ENCODE data around the gene MAPK10. TPM values are rescaled to one million over a fixed set of nuclear protein-coding genes. Genes with fewer than 3 reads are reported as not detected.

MAPK10 gene
- total and polyA plus RNA-seq, 2 of the 8 experiments (the other 6 are each of a cell fraction or from before 2014, with no cell fraction given) = 2.5 to 3.1 TPM

GRCh38 chr4:86091201-86091600 is 268.7 kb downstream of the MAPK10 start:
- FAIRE-seq = no peak
- CTCF ChIA-PET (ENCODE audit: partially characterized antibody) = no interaction called here
- TF ChIP-seq RAD21 (IDR thresholded peaks at IDR 0.05 in 1 of 2, conservative IDR thresholded peaks at IDR 0.05 in 1 of 2; ENCODE audit: low read depth in 2 of 2, low read length in 2 of 2) (no peak), SIN3A (conservative IDR thresholded peaks at IDR 0.05 in 1 of 2, IDR thresholded peaks at IDR 0.05 in 1 of 2; ENCODE audit: low read depth in 1 of 2, low read length in 2 of 2) (no peak), CHD2 (IDR thresholded peaks at IDR 0.05; ENCODE audit: low read length) (no peak), SIRT6 (IDR thresholded peaks at IDR 0.05; ENCODE audit: low read length) (no peak), EZH2 (IDR thresholded peaks at IDR 0.05; ENCODE audit: low read depth, low read length, severe bottlenecking) (no peak), RNF2 (IDR thresholded peaks at IDR 0.05; ENCODE audit: borderline replicate concordance, low read depth, low read length, missing control alignments, poor library complexity, severe bottlenecking) (no peak), SAP30 (IDR thresholded peaks at IDR 0.05; ENCODE audit: insufficient read depth, insufficient replicate concordance, low read length) (no peak), FOSL1 (IDR thresholded peaks at IDR 0.05; ENCODE audit: insufficient read depth, low read depth, low read length) (no peak), SP1 (IDR thresholded peaks at IDR 0.05; ENCODE audit: low read depth, low read length) (no peak)
- TF ChIP-seq, protein P1, sequence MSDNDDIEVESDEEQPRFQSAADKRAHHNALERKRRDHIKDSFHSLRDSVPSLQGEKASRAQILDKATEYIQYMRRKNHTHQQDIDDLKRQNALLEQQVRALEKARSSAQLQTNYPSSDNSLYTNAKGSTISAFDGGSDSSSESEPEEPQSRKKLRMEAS (IDR thresholded peaks at IDR 0.05) = no peak

More at GRCh38 chr4:86091201-86091600, 268.7 kb downstream of the MAPK10 start:
- H3K23me2 ChIP-seq (ENCODE audit: low read depth, low read length) = no peaks in the 10 kb centered on the region
- H3K9me3 ChIP-seq (ENCODE audit: insufficient read depth in 2 of 2, low read depth in 1 of 2, low read length in 1 of 2) = no peaks in the 10 kb centered on the region
- H2BK20ac ChIP-seq (ENCODE audit: low read length) = no peak overlapping the region
- no peak overlapping the region for H3K4me2 ChIP-seq (ENCODE audit: insufficient read depth in 1 of 2, low read depth in 2 of 2, low read length in 2 of 2)
- peaks cover 0 to 3% (median 1%) of the 10 kb centered on the region in 4 experiments; a peak in 2 of 7 replicates for H3K4me1 ChIP-seq (replicated peaks in 1 of 4; ENCODE audit: control insufficient read depth in 3 of 4, insufficient read depth in 4 of 4, low read length in 3 of 4)
- no peaks in the 10 kb centered on the region for H3K36me3 ChIP-seq (ENCODE audit: control insufficient read depth in 2 of 4, insufficient read depth in 4 of 4, low read length in 3 of 4)
- H4K91ac ChIP-seq (replicated peaks; ENCODE audit: insufficient read length, low read length) = no peak overlapping the region
- no peak overlapping the region for H4K5ac ChIP-seq (ENCODE audit: insufficient read length, low read depth, low read length)
- H4K8ac ChIP-seq (ENCODE audit: extremely low read depth, insufficient read depth, low read length) = no peak overlapping the region
- no peak overlapping the region for H3K23ac ChIP-seq (ENCODE audit: insufficient read length)
- no peak overlapping the region for H2BK15ac ChIP-seq (ENCODE audit: low read length)
- no peak overlapping the region for H3K4ac ChIP-seq (replicated peaks; ENCODE audit: insufficient read length, low read depth, low read length)
- H3K27ac ChIP-seq (ENCODE audit: low read depth, low read length) = no peak overlapping the region
- H3K4me3 ChIP-seq (ENCODE audit: extremely low read depth in 1 of 4, insufficient read depth in 2 of 4, low read depth in 3 of 4, low read length in 4 of 4) = no peak overlapping the region
- H2BK120ac ChIP-seq (replicated peaks; ENCODE audit: low read depth, low read length) = no peak overlapping the region
- POLR2A ChIA-PET (ENCODE audit: partially characterized antibody) = no interaction called here
- no peak overlapping the region for H3K18ac ChIP-seq (ENCODE audit: extremely low read depth, low read length)
- DNase-seq (ENCODE audit: low read depth in 1 of 2, low spot score in 2 of 2) = no peak
- H2AK5ac ChIP-seq (ENCODE audit: low read depth, low read length) = no peak overlapping the region
- no peak overlapping the region for H2BK5ac ChIP-seq (ENCODE audit: low read depth, low read length)
- no peaks in the 10 kb centered on the region for H3K27me3 ChIP-seq (replicated peaks in 1 of 4; ENCODE audit: control insufficient read depth in 3 of 4, extremely low read depth in 1 of 4, insufficient read depth in 3 of 4, low read length in 3 of 4)
- H3K9ac ChIP-seq (replicated peaks in 1 of 4; ENCODE audit: extremely low read depth in 1 of 4, low read depth in 3 of 4, low read length in 3 of 4) = no peak overlapping the region
- H3K79me1 ChIP-seq (ENCODE audit: low read depth, low read length) = no peaks in the 10 kb centered on the region
- H4K20me1 ChIP-seq (replicated peaks in 1 of 2; ENCODE audit: control insufficient read depth in 1 of 2, insufficient read depth in 2 of 2, low read length in 2 of 2) = no peaks in the 10 kb centered on the region
- no peak overlapping the region for H2BK12ac ChIP-seq (ENCODE audit: low read depth, low read length)
- no peak overlapping the region for H3K56ac ChIP-seq (replicated peaks; ENCODE audit: insufficient read length, low read depth, low read length)
- no peak overlapping the region for H3K14ac ChIP-seq (ENCODE audit: insufficient read length)
- H3K79me2 ChIP-seq (ENCODE audit: control insufficient read depth in 1 of 2, insufficient read depth in 2 of 2, low read length in 2 of 2) = no peaks in the 10 kb centered on the region
- H2AFZ ChIP-seq (ENCODE audit: low read length) = no peak overlapping the region
